Stimulated activated CD4-positive, alpha-beta T cell treated with anti-CD3 and anti-CD28 coated beads, Interleukin-4, amount 100 ng/mL, for 48 hours (primary cell): Measurements from ENCODE around the gene LCNL1.
A peak's percentile ranks its signal among the peaks of the same experiment; 100 is the strongest.

Experiments
- DNase-seq, 2 donors: peaks; one replicate each; pipeline ENCODE4 v3.0.0-alpha.2; 2020; ENCODE audit warnings: low read depth in 2 of 2

The LCNL1 gene

DNA sequence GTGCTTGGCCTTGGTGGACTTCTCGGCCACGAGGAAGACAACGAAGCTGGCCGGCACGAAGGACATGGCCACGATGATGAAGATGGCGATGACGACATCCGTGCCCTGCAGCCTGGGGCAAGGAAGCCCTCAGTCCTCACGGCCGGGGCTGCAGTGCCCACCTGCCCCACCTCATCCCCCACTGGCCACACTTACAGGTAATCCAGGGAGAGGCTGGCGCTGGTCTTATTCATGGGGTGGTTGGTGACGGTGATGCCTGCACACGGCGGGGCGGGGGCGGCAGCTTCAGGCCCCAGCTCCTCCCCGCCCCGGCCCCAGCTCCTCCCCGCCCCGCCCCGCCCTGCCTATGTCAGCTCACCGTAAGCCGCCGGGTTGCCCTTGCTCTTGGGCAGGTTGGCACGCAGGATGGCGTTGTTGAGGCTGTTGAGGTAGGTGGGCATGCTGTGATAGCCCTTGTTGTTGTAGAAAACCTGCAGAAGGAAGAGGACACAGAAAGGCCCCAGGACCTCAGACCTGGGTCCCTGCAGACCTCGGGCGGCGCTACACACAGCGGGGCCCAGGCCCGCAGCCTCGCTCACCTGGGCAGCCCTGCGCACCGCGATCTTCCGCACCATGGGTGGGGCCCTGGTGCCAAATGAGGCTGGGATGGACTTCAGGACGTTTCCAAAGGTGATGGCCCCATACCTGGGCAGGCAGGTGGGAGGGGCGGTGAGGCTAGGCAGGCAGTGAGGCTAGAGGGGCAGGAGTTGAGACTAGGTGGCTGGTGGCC lies 29.3 kb downstream of the LCNL1 start:
- no peak for DNase-seq

- no peak for DNase-seq
Measured at GRCh38 chr9:137012694-137013570, 30.1 kb downstream of the LCNL1 start.

- no peak for DNase-seq
Measured at GRCh38 chr9:137013571-137013940, 30.8 kb downstream of the LCNL1 start.

DNA sequence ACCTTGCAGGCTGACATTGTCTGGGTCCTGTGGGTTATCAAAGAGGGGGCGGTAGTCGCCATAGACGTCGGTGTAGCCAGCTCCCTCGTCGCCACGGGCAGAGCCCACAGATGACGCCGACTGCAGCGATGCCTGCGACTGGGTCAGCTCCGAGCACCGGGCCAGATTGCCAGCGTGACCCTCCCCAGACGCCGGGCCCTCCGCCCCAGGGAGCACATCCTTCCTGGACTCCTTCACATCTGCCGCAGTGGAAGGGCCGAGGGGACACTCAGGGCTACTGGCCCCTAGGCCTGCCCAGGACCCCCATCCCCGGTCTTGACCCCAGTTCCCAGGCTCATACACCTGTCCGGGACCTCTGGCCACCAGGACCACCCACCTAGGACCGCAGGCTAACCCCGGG lies 31.4 kb downstream of the LCNL1 start:
- DNase-seq = no peak

DNA sequence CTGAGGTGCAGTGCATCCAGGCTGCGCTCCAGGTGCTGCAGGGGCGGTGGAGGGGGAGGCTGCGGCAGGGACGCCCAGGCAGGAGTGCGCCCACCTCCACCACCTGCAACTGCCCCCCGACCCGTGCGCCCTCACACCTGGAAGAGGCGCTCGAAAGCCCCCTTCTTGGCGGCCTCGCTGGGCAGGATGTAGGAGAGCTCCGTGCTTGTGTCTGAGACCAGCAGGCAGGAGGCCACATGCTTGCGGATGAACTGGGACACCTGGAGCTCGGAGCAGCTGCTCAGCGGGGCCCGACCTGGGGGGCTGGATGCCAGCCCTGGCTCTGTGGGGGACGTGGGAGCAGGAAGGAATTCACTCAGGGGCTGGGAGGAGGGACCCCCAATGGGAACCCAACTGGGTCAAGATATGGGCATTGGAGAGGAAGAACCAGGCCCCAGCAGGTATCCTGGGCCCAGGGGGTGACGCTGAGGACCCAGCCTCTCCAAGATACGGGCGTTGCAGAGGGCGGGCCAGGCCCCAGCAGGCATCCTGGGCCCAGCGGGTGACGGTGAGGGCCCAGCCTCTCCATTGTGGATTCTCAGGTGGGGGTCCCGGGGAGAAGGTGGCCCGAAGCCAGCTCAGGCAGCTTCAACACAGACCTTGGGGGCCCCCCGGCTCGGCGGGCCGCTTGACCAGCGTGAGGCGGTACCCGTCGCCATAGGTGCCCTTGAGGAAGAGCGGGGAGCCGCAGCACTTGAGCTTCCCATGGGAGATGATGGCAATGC lies 32.2 kb downstream of the LCNL1 start:
- DNase-seq = no peak

DNA sequence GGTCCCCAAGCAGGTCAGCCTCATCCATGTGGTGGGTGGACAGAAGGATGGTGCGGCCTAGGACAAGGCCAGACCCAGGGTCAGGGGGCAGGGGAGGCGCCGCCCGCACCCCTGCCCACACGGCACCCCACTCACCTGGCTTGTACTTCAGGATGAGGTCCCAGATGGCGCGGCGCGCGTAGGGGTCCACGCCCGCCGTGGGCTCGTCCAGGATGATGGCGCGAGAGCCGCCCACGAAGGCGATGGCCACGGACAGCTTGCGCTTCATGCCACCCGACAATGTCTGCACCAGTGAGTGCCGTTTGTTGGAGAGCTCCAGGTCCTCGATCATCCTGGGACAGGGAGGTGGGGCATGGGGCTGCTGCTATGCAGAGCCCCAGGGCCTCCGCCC lies 32.7 kb downstream of the LCNL1 start:
- no peak for DNase-seq

GRCh38 chr9:137015976-137016375 lies 33.2 kb downstream of the LCNL1 start:
- no peak for DNase-seq

GRCh38 chr9:137016436-137016835 lies 33.6 kb downstream of the LCNL1 start:
- no peak for DNase-seq

DNA sequence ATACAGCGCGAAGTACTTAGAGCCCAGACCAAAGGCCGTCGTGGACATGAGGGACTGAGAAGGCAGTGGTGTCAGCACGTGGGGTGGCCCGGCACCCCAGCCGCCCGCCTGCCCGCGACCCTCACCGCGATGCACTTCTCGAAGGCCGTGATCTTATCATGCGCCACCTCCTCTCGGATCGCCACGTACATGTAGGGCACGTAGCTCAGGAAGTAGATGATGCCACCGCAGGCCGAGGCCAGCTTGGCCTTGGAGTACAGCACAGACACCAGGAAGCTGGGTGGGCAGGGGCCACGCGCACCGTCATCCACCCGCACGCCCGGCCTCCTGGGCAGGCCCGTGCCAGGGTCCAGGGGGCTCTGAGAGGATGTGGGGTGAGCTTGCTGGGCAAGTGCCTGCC lies 34.3 kb downstream of the LCNL1 start:
- DNase-seq = no peak

DNA sequence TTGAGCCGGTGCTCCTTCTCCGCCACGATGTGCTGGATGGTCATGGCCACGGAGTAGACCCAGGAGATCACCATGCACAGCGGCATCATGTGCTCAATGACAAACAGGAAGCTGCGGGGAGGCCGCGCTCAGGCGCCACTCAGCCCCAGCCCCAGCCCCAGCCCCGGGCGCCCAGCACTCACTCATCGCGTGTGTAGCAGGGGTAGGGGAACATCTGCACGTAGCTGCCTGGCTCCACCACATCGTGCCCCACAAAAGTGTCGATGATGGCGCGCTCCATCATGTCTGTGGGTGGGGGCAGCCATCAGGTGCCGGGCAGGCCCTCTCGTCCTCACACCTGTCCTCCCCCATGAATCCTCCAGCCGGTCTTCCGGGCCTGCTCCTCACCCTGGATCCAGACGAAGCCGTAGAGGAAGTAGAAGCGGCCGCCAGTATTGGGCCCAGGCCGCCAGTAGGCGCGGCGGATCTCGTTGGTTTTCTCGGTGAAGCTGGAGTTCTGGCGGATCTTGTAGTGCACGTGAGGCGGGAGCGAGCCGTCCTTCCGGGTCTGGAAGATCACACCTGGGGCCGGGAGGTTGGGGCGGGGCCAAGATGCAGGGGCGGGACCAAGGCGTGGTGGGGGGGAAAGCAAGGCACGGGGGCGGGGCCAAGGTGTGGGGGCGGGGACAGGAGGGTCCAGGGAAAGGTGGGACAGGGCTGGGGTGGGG lies 35.2 kb downstream of the LCNL1 start:
- no peak for DNase-seq

DNA sequence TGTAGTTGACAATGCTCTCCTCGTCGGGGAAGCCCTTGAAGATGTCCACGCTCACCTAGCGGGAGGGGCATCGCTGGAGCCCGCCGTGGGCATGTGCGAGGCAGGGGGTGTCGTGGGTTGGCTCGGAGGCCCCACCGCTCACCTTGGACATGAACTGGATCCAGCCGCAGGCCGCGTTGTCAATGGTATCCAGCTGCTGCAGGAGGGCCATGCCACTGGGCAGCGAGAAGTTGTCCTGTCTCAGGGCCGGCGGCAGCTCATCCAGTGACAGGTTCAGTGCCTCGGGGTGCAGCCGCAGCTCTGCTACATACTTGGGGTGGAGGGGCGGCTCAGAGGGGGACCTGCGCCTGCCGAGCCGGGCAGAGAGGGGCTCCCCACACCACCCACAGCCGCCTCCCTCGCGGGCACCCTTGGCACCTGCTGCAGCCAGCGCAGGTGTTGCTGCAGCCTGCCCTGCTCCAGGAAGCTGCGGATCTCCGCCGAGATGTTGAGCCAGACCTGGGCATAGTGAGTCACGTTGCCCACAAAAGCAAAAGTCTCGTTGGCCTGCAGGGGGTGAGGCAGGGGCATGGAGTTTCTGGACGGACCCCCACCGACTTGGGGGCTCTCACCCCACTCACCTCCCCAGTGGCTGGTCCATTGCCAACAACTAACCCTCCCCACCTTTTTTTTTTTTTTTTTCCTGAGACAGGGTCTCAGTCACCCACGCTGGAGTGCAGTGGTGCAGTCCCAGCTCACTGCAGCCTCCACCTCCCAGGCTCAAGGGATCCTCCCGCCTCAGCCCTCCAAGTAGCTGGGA lies 36.2 kb downstream of the LCNL1 start:
- DNase-seq = no peak

GRCh38 chr9:137019891-137020683 lies 37.3 kb downstream of the LCNL1 start:
- no peak for DNase-seq

DNA sequence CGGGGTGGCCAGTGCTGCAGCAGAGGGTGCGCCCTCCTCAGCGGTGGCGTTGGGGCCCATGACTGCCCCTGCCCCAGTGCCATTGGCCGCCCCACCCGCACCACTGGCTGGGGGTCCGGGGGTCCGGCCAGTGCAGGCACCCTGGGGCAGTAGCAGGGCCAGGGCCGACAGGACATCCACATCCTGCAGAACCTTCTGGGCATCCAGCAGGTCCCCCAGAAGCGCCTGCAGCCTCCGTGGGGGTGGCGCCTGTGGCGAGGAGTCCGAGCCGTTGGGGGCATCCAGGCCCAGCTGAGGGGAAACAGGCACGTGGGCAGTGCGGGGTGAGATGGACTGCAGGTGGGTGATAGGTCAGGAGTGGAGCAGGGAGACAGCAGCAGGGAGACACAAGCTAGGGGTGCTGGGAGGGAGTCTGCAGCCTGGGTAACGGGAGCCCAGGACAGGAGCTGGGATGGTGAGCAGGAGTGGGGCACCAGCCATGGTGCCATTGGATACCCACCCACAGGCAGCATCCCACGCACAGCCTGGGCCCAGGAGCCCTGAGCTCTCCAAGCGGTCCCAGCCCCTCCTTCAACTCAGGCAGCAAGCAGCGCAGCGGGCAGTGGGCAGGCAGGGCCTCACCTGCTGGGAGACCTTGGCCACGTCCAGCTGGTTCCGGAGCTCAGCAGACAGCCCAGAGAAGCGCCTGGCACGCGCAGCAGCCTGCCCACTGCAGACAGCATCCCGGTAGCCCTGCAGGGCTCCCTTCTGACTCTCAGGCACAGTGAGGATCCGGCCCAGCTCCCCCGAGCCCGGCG lies 38.2 kb downstream of the LCNL1 start:
- no peak for DNase-seq

DNA sequence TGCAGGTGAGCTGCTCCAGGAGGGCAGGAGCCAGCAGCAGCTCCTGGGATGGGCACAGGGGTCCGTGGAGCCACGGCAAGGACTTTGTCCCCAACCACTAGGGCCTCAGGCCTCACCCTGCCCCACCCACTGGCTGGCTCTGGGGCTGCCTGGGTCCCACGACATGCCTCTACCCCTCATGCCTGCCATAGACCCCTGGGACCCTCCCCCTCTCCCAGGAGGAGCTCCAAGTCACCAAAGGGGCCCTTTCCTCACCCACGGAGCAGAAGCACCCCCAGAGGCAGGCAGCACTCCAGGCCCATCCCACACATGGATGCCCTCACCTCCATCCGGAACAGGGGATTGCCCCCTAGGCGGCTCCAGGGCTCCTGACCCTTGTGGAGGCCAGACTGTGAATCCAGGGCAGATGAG lies 38.8 kb downstream of the LCNL1 start:
- no peak for DNase-seq

GRCh38 chr9:137021979-137022661 lies 39.3 kb downstream of the LCNL1 start:
- peak; percentile 79 to 81 for DNase-seq

GRCh38 chr9:137022662-137023008 lies 39.8 kb downstream of the LCNL1 start:
- DNase-seq = no peak

DNA sequence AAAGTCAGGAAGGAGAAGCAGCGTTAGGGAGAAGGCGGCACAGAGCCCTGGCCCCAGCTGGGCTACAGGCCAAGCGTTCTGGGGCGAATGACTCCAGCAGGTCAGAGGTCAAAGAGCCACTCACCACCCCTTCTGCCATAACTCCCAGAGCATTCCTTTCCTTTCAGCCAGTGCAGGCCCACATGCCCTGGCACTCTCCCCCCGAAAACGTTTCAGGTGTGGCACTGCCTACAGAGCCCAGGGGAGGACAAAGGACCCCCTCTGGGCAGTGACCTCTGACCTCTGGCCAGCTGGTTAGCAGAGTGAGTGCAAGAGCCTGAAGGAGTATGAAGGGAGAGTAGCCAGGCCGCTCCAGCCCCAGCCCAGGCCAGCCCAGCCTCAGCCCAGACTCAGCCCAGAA lies 40.4 kb downstream of the LCNL1 start:
- no peak for DNase-seq

DNA sequence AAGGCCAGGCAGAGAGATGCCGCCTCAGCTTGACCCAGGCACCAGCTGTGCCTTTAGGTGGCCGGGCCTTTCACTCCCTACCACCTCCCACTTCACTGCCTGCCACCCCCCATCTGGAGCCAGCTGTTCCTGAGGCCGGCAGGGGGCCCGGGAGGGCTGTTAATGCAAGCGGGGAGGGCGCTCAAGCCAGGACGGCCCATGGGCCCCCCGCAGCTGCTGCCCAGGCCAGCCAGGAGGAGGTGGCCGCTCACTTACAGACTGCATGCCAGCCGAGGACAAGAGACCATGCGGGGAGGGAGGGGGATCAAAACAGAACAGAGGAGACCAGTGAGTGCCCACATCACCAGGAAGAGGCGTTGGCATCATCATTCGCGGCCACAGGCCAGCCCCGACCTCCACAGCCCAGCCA lies 40.8 kb downstream of the LCNL1 start:
- DNase-seq = no peak

- DNase-seq = no peak
Measured at GRCh38 chr9:137025517-137025966, 42.7 kb downstream of the LCNL1 start.
